Measurements from ENCODE around the gene TFIP11.

TFIP11 gene

DNA sequence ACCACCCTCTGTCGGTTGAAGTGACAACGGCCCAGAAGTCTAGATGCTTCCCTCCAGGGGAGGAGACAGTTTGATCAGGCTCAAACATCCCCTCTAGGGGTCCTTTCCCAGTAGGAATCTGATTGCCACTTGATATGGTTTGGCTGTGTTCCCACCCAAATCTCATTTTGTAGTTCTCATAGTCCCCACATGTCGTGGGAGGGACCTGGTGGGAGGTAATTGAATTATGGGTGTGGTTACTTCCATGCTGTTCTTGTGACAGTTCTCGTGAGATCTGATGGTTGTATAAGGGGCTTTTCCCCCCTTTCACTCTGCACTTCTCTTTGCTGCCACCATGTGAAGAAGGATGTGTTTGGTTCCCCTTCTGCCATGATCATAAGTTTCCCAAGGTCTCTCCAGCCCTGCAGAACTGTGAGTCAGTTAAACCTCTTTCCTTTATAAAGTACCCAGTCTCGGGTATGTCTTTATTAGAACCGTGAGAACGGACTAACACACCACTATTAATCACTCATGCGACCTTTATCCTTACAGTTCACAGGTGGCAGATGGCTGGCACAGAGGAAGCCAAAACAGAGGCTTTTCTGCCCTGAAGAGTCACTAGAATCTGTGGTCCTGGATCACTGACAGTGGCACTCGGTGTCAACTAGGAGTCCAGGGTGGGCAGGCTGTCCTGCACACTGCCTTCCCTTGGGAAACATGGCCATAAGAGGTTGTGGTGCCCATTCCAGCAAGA, 61.7 kb downstream of the TFIP11 start:
- no peak for DNase-seq (ENCODE audit: low read depth in 2 of 2, low spot score in 1 of 2)

DNA sequence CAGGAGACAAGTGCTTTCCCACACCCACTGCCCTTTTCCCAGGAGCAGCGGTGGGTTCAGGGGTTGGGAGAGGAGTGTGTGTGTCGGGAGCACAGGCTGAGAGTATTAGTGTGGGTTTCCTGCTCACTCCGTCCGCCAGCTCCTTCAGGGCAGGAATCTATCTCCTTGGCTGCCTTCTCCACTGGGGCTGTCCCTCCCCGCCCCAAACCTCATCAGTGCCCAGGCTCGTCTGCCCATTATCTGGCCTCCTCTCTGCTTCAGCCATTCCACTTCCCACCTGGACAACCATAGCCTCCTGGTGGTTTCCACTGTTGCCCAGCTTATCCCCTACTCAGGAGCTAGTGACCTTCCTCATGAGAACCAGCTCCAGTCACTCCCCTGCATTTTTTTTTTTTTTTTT, 63.3 kb downstream of the TFIP11 start:
- no peak for DNase-seq (ENCODE audit: low read depth in 2 of 2, low spot score in 1 of 2)

DNA sequence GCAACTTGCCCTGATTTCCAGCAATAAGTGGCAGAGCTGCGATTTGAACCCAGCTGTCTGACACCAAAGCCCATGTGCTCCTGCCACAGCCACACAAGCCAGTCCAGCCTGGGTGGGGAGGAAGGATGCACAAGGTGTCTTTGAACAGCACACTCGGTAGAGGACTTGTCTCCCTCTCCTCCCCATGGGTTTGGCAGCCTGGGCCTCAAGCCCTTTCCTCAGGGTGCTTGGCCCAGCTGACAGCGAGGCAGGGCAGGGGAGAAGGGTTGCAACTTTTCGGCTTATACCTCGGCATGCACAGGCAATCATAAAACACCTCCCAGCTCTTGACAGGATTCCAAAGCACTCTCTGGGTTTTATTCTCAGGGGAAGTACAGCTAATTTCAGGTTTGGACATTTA, 63.9 kb downstream of the TFIP11 start:
- DNase-seq (ENCODE audit: low read depth in 2 of 2, low spot score in 1 of 2) = no peak

DNA sequence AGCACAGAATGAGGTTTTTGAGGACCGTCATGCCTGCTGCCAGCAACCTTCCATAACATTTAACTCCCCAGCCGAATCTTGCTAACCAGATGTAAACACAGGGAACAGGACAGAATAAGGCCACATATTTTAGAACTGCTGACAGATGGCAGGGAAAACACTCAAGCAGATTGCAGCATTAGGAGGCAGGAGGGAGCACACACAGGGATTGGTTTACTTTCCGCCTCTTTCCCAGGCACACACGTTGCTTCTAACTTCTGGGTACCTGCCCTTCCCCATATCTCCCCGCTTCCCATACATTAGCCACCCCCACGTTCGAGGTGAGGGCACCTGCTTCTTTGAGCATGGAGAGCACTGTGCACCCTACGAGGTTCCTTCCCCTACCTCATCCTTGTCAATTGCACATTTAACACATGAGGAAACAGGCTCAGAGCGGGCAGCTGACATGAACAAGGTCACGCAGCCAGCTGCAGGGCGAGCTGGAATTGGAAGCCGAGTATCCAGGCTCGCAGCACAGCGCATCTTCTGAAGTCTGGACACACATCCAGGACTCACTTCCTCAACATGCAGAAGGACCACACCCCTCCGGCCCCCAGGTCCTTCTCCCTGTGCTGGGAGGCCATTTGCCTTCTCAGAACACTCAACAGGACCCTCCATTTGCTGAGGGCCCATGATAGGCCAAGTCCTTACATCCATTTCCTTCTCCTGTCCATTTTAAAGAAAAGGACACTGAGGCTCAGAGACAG, 64.5 kb downstream of the TFIP11 start:
- no peak for DNase-seq (ENCODE audit: low read depth in 2 of 2, low spot score in 1 of 2)

DNA sequence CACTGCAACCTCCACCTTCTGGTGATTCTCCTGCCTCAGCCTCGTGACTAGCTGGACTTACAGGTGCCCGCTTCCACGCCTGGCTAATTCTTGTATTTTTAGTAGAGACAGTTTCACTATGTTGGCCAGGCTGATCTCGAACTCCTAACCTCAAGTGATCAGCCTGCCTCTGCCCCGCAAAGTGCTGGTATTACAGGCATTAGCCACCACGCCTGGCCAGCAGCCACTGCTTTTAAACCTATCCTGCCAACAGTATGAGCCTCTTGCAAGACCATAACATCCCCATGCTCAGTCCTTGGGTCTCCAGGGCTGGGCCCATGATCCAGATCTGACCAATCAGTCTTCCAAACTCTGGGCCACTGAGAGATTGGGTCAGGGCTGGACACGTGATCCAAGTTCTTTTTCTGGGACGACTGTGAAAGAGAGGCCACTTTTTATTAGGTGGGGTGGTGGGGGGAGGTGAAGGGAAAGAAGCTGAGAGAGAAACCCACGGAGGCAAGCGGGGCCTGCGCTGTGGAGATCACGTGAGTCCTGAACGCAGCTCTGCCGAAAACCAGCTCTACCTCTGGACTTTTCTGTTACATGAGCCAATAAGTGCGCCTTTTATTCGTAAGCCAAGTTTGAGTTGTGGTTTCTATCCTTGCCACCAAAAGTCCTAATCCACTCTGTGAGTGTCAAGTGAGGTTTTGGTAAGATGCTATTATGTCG, 65.3 kb downstream of the TFIP11 start:
- DNase-seq (ENCODE audit: low read depth in 2 of 2, low spot score in 1 of 2) = no peak

DNA sequence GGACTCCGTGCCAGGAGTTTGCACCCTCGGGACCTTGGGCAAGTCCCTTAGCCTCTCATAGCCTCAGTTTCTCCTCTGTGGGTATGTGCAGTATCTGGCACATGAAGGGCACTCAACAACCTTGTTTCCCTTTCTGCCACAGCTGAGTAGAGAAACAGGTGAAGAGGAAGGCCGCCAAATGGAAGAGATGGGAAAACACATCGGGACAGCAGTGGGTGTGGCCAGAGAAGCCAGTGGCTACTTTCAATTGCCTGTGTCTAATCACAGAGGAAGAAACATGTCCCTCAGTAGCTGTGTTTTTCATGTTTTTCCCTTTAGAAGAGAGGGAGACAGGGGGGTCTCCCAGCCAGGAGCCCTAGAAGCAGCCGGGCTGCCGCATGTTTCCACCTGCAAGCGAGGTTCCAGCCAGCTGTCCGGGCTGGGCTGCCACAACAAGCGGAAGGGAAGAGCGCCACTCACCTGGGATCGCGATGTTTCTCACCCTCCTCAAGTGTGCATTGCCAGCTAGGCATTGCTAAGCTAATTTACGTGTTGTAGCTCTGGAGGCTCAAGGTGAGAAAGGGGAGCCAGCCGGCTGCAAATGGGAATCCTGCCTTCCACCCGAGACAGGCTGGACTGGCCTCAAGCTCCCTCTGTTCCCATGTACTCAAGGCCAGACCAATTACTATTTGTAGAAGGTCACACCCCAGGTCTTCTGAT, 66.5 kb downstream of the TFIP11 start:
- no peak for DNase-seq (ENCODE audit: low read depth in 2 of 2, low spot score in 1 of 2)

DNA sequence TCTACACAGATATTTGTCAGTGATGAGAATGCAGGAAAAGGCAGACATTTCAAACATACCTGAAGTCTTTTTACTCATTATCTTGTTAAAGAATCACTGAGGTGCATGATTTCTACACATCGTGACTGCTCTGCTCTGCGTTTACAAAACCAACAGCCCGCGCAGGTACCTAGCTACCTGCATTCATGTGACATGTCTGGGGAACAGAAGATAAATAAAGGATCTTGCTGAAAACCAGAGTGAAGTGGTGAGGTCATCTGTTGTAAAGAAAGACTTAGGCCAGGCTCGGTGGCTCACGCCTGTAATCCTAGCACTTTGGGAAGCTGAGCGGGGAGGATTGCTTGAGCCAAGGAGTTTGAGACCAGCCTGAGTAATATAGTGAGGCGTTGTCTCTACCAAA, 67.5 kb downstream of the TFIP11 start:
- DNase-seq (ENCODE audit: low read depth in 2 of 2, low spot score in 1 of 2) = no peak

DNA sequence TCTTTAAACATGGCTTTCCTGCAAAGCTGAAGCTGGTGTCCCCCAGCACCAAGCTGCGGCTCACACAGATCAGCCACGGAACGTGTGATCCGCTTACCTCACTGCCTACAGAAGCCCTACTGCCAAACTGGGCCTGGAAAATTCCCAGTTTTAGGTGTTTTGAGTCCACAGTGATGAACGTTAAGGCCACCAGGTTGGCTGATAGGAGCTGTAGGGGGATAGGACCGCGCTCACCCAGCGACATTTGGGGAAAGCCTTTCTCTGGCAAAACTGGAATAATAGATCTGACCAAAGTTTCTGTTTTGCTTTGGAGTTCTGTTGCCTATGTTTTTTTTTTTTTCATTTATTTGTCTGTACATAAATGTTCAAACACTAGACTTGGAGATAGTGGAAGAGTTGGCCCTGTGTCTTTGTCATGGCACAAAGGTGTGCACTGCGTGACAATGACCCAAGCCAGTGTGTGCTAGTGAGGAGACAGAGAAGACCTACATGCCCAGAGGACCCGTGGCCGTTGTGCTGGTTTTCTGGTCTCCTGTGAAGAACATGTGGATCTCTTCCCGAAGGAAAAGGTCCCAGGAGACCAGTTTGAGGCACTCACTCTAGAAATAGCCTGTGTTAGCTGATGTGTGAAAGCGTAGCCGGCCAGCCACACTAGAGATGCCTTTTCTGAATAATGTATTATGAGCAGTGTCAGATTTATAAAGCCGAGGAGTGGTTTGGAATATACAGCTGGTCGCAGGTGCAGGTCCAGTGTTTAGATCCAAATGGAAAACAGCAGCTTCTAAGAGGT, 68.2 kb downstream of the TFIP11 start:
- no peak for DNase-seq (ENCODE audit: low read depth in 2 of 2, low spot score in 1 of 2)

DNA sequence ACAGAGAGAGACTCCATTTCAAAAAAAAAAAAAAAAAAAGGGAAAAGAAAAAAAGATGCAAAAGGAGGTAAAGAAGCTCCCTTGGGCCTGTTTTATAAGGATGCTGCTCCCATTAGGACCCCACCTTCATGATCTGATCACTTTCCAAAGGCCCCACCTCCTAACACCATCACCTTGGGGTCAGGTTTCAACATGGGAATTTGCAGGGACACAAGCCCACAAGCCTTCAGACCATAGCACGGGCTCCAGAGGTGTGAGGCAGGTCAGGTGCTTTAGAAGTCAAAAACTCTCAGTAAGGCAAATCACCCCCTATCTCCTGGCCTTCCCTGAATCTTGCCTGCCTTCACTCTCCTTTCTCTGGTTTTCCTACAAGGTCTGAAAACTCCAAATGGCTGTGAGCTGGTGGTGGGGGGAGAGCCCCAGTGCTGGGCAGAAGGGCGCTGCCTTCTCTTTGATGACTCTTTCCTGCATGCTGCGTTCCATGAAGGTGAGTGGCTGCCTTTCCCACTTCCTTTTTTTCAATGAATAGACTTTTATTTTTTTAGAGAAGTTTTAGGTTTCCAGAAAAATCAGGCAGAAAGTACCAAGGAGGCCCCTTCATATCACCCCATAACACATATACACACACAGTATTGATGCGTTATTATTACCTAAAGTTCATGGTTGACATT, 70.1 kb downstream of the TFIP11 start:
- DNase-seq (ENCODE audit: low read depth in 2 of 2, low spot score in 1 of 2) = no peak

All from stimulated activated CD8-positive, alpha-beta memory T cell treated with anti-CD3 and anti-CD28 coated beads, Interleukin-4, amount 100 ng/mL, for 4 hours (primary cell).